Keratinocyte (primary cell): ENCODE results near the gene ZSCAN1. TPM values are rescaled to one million over a fixed set of nuclear protein-coding genes. Genes with fewer than 3 reads are reported as not detected.

Source experiments
- DNase-seq: peaks from one replicate; pipeline ENCODE4 v3.0.0-alpha.2; 2011; ENCODE audit warnings: low read depth, missing footprints, low spot score
- FAIRE-seq: peaks from 2 replicates; lab custom pipeline; 2011; peaks lifted over from hg19 to GRCh38; lab: Jason Lieb, UNC
- H2AFZ ChIP-seq: 2 replicates; pipeline ENCODE4 v1.6.0; 2012; ENCODE audit warnings: low read length, control low read depth, inconsistent platforms; ENCODE audit not compliant: control insufficient read depth
- H3K27ac ChIP-seq: 2 replicates; pipeline ENCODE4 v1.5.1; 2011; ENCODE audit warnings: low read length; ENCODE audit not compliant: control insufficient read depth, insufficient read depth
- H3K27me3 ChIP-seq: 3 replicates; pipeline ENCODE4 v1.6.0; 2011; ENCODE audit warnings: low read length; ENCODE audit not compliant: control insufficient read depth, insufficient read depth; ENCODE audit errors: extremely low read depth
- H3K36me3 ChIP-seq, 2 experiments: 2 replicates in 1 of 2; 3 replicates in 1 of 2; pipeline ENCODE4 v1.5.1; 2011; ENCODE audit warnings: low read length in 2 of 2, mild to moderate bottlenecking in 1 of 2; ENCODE audit not compliant: control insufficient read depth in 2 of 2, insufficient read depth in 2 of 2; ENCODE audit errors: extremely low read depth in 1 of 2
- H3K4me1 ChIP-seq: 3 replicates; pipeline ENCODE4 v1.5.1; 2011; ENCODE audit warnings: low read length; ENCODE audit not compliant: control insufficient read depth, insufficient read depth; ENCODE audit errors: extremely low read depth
- H3K4me2 ChIP-seq: 3 replicates; pipeline ENCODE4 v1.6.0; 2011; ENCODE audit warnings: low read depth, low read length; ENCODE audit not compliant: control insufficient read depth, insufficient read depth; ENCODE audit errors: extremely low read depth
- H3K4me3 ChIP-seq, 3 experiments: fragments of 200-600 bp in 1 of 3; sonication (generic) in 1 of 3; 2 replicates in 2 of 3; 3 replicates in 1 of 3; pipeline ENCODE4 v1.5.1; 2011 to 2016; ENCODE audit warnings: low read length in 3 of 3, mild to moderate bottlenecking in 3 of 3, control low read depth in 2 of 3, inconsistent platforms in 1 of 3, low read depth in 1 of 3, mixed read lengths in 1 of 3, mixed run types in 1 of 3, moderate library complexity in 1 of 3; ENCODE audit not compliant: control insufficient read depth in 2 of 3, insufficient read depth in 2 of 3; ENCODE audit errors: extremely low read depth in 1 of 3
- H3K79me2 ChIP-seq: 2 replicates; pipeline ENCODE4 v1.6.0; 2012; ENCODE audit warnings: low read length; ENCODE audit not compliant: control insufficient read depth, insufficient read depth
- H3K9ac ChIP-seq: 3 replicates; pipeline ENCODE4 v1.6.0; 2011; ENCODE audit warnings: low read length; ENCODE audit not compliant: control insufficient read depth, insufficient read depth; ENCODE audit errors: extremely low read depth
- H3K9me1 ChIP-seq: 3 replicates; pipeline ENCODE4 v1.6.0; 2011; ENCODE audit warnings: low read length; ENCODE audit not compliant: control insufficient read depth, insufficient read depth; ENCODE audit errors: extremely low read depth
- H3K9me3 ChIP-seq: 2 replicates; pipeline ENCODE4 v1.5.1; 2012; ENCODE audit warnings: low read depth, low read length; ENCODE audit not compliant: control insufficient read depth
- H4K20me1 ChIP-seq: 3 replicates; pipeline ENCODE4 v1.6.0; 2011; ENCODE audit warnings: low read length; ENCODE audit not compliant: control insufficient read depth, insufficient read depth; ENCODE audit errors: extremely low read depth
- CTCF ChIP-seq, 3 experiments: IDR thresholded peaks in 1 of 3; conservative IDR thresholded peaks in 1 of 3; optimal IDR thresholded peaks in 1 of 3; 2 replicates in 2 of 3; 3 replicates in 1 of 3; pipeline versions ENCODE3 to v1.5.1; 2011; ENCODE audit warnings: low read length in 3 of 3, mild to moderate bottlenecking in 3 of 3, moderate library complexity in 2 of 3, control low read depth in 1 of 3, inconsistent platforms in 1 of 3; ENCODE audit not compliant: insufficient read depth in 2 of 3; ENCODE audit errors: extremely low read depth in 1 of 3
- EZH2 ChIP-seq: IDR thresholded peaks from one replicate; pipeline ENCODE4 v1.6.1; 2012; ENCODE audit warnings: inconsistent platforms, mild to moderate bottlenecking, low read length, moderate library complexity
- dilution Hi-C: fragments of 300-500 bp; cut with MboI; formaldehyde crosslinking; loops from one replicate; pipeline ENCODE4 v1.7.0; 2020; ENCODE audit warnings: low sequenced_read_pairs; ENCODE audit not compliant: extremely low pct_ligation_motif_present
- polyA plus RNA-seq, 5 experiments: library from polyadenylated mRNA; depleted of rRNA in 3 of 5; stranded (reverse) in 3 of 5; stranded (forward) in 1 of 5; unstranded in 1 of 5; fragments of >200 nt; gene quantifications; 1 replicate in 1 of 5; 2 replicates in 3 of 5; 3 replicates in 1 of 5; pipeline versions ENCODE4 v1.2.1 to v1.2.3, GENCODE V29; 2011 to 2012; ENCODE audit warnings: missing spikeins in 2 of 5, low read depth in 1 of 5, low replicate concordance in 1 of 5

ZSCAN1 gene
- polyA plus RNA-seq, 1 donor (not counting 4 experiments of a cell fraction or from before 2014, with no cell fraction given): not detected

- no peak for TF ChIP-seq EZH2
- TF ChIP-seq CTCF (optimal IDR thresholded peaks at IDR 0.05 in 1 of 3, IDR thresholded peaks at IDR 0.05 in 1 of 3, conservative IDR thresholded peaks at IDR 0.05 in 1 of 3; ENCODE audit: extremely low read depth in 1 of 3, insufficient read depth in 2 of 3, low read length in 3 of 3): no peak
- Histone ChIP-seq H3K4me2 (no peak overlapping the region), H3K27ac (no peak overlapping the region), H3K27me3 (no peaks in the 10 kb centered on the region), H3K9me1 (no peaks in the 10 kb centered on the region), H3K36me3 (peaks cover 0 to 8% of the 10 kb centered on the region in 2 experiments), H3K9me3 (peaks cover 18% of the 10 kb centered on the region), H2AFZ (no peak overlapping the region), H3K79me2 (no peaks in the 10 kb centered on the region), H4K20me1 (no peaks in the 10 kb centered on the region), H3K4me1 (no peaks in the 10 kb centered on the region), H3K4me3 (no peak overlapping the region), H3K9ac (no peak overlapping the region)
- no peak for DNase-seq
- FAIRE-seq: no peak
- dilution Hi-C loops: no loop called here
Measured at GRCh38 chr19:58091251-58091995, 57.6 kb downstream of the ZSCAN1 start.

- no peaks in the 10 kb centered on the region for H3K4me1 ChIP-seq
- no peak overlapping the region for H3K4me3 ChIP-seq
- no peak overlapping the region for H3K9ac ChIP-seq
- H3K9me3 ChIP-seq: peaks cover 12% of the 10 kb centered on the region
- TF ChIP-seq CTCF (optimal IDR thresholded peaks at IDR 0.05 in 1 of 3, IDR thresholded peaks at IDR 0.05 in 1 of 3, conservative IDR thresholded peaks at IDR 0.05 in 1 of 3; ENCODE audit: extremely low read depth in 1 of 3, insufficient read depth in 2 of 3, low read length in 3 of 3): no peak
- no peak for TF ChIP-seq EZH2
- H3K36me3 ChIP-seq: peaks cover 0 to 5% of the 10 kb centered on the region in 2 experiments
- H3K79me2 ChIP-seq: peaks cover 4% of the 10 kb centered on the region
- H3K27me3 ChIP-seq: no peaks in the 10 kb centered on the region
- no peaks in the 10 kb centered on the region for H3K9me1 ChIP-seq
- DNase-seq (no peak), FAIRE-seq (no peak)
- dilution Hi-C loops: no loop called here
- H2AFZ ChIP-seq: no peak overlapping the region
- no peak overlapping the region for H3K27ac ChIP-seq
- H4K20me1 ChIP-seq: no peaks in the 10 kb centered on the region
- no peak overlapping the region for H3K4me2 ChIP-seq
Measured at GRCh38 chr19:58093071-58093470, 59.2 kb downstream of the ZSCAN1 start.
